Testis (tissue), 2 donors: Measurements from ENCODE around the gene HOXC9.

Source experiments
- CTCF ChIP-seq, 3 experiments: fragments of 450-650 bp in 2 of 3; fragments of 200-600 bp in 1 of 3; sonication (generic) in 1 of 3; IDR thresholded peaks; one replicate each; pipeline ENCODE4 v1.5.1; 2016 to 2019; ENCODE audit warnings: antibody characterized with exemption in 3 of 3, mild to moderate bottlenecking in 2 of 3, moderate library complexity in 1 of 3
- POLR2A ChIP-seq: fragments of 450-650 bp; IDR thresholded peaks from one replicate; pipeline ENCODE4 v1.6.1; 2017; ENCODE audit warnings: antibody characterized with exemption, mild to moderate bottlenecking, moderate library complexity

DNA sequence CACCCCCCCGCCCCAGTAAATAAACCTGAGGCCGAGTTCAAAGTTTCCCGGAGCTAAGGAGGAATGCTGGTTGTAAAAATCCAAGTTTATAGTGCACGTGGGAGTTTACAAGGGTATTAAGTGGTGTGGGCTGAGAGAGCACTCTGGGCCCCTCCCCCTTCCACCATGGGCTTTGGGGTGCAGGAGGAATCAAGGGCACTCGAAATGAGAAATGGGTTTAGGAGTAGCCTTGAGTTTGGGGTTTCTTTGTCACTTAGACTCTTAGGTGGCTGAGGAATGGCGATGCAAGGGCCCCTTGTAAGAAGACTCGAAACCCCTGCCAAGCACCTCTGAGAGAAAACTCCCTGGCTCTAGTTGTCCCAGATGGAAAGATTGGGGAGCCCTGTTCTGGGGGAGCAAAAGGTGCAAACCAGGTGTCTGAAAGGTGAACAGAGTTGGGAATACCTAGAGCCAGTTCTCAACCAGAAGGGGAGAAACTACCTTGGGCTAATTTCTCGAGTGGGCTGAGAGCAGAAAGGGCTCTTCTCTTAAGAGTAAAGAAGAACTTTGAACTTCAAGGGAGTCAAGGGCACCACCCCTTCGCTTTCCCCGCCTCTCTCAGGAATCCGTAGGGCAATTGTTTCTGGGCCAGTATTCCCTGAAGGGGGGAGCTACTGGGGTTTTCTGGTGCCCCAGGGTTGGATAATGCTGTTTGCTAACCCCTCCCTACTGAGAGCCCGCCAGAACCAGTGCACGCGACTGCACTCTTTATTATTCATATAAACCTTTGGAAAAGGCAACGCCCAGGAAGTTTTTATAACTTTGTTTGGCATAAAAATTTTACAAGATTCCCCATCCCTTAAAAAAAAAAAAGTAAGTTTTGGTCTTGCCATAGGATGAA is 21.2 kb upstream of the HOXC9 start:
- TF ChIP-seq CTCF (IDR thresholded peaks at IDR 0.05): no peak
- no peak for TF ChIP-seq POLR2A
